Measurements from ENCODE around the gene ABHD2.

DNA sequence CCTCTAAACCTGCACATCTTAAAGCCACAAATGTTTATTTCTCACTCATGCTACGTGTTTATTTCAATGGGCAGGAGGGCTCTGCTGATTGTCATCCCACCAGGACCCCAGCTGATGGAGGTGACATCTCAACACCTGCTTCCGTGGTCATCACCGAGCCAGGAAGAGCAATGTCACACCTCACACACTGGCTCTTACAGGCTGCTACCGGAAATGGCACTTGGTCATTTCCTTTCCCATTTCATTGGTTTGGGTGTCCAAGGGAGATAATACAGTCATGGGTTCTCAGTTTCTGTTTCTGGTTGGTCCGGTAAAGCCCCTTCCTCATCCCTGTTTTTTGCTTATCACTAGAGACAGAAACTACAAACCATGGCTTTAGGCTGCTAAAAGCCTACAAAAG, 41.9 kb downstream of the ABHD2 start:
- TF ChIP-seq, protein P1, sequence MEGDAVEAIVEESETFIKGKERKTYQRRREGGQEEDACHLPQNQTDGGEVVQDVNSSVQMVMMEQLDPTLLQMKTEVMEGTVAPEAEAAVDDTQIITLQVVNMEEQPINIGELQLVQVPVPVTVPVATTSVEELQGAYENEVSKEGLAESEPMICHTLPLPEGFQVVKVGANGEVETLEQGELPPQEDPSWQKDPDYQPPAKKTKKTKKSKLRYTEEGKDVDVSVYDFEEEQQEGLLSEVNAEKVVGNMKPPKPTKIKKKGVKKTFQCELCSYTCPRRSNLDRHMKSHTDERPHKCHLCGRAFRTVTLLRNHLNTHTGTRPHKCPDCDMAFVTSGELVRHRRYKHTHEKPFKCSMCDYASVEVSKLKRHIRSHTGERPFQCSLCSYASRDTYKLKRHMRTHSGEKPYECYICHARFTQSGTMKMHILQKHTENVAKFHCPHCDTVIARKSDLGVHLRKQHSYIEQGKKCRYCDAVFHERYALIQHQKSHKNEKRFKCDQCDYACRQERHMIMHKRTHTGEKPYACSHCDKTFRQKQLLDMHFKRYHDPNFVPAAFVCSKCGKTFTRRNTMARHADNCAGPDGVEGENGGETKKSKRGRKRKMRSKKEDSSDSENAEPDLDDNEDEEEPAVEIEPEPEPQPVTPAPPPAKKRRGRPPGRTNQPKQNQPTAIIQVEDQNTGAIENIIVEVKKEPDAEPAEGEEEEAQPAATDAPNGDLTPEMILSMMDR (IDR thresholded peaks at IDR 0.05): no peak
- TF ChIP-seq POLR2A (IDR thresholded peaks at IDR 0.05): no peak

Measured in adrenal gland (tissue), 5 donors.